Subcutaneous abdominal adipose tissue (tissue), 5 donors: ENCODE measurements around the gene EEF2K.
A peak's percentile ranks its signal among the peaks of the same experiment; 100 is the strongest.
"Not testable (repeated sequence)": the region's sequence is repeated elsewhere in the genome, so short reads cannot be mapped to it uniquely, and the experiment has no call there.

Experiments
- H3K27ac ChIP-seq: one replicate; pipeline ENCODE4 v1.7.0; 2013; ENCODE audit warnings: low read depth, mild to moderate bottlenecking, inconsistent platforms, low read length, moderate library complexity
- H3K27me3 ChIP-seq, 5 donors: one replicate each; pipeline ENCODE4 v1.7.0; 2013; ENCODE audit warnings: low read length in 5 of 5, inconsistent platforms in 1 of 5; ENCODE audit not compliant: control insufficient read depth in 5 of 5, insufficient read depth in 4 of 5
- H3K36me3 ChIP-seq, 5 donors: one replicate each; pipeline ENCODE4 v1.7.0; 2013; ENCODE audit warnings: low read length in 5 of 5; ENCODE audit not compliant: control insufficient read depth in 5 of 5, insufficient read depth in 5 of 5
- H3K4me1 ChIP-seq, 5 donors: one replicate each; pipeline ENCODE4 v1.7.0; 2013; ENCODE audit warnings: low read length in 5 of 5, mild to moderate bottlenecking in 3 of 5, moderate library complexity in 1 of 5; ENCODE audit not compliant: control insufficient read depth in 5 of 5, insufficient read depth in 5 of 5
- H3K4me3 ChIP-seq, 5 donors: one replicate each; pipeline ENCODE4 v1.7.0; 2013; ENCODE audit warnings: low read length in 5 of 5, low read depth in 1 of 5
- H3K9ac ChIP-seq, 5 donors: one replicate each; pipeline ENCODE4 v1.7.0; 2013; ENCODE audit warnings: low read length in 5 of 5, mild to moderate bottlenecking in 4 of 5, moderate library complexity in 3 of 5
- H3K9me3 ChIP-seq, 5 donors: one replicate each; pipeline ENCODE4 v1.7.0; 2013; ENCODE audit warnings: low read length in 5 of 5; ENCODE audit not compliant: control insufficient read depth in 5 of 5
- donor health status: healthy.
- donor health status: healthy.
- donor health status: healthy.
- donor health status: healthy.
- donor health status: healthy.

The EEF2K gene

DNA sequence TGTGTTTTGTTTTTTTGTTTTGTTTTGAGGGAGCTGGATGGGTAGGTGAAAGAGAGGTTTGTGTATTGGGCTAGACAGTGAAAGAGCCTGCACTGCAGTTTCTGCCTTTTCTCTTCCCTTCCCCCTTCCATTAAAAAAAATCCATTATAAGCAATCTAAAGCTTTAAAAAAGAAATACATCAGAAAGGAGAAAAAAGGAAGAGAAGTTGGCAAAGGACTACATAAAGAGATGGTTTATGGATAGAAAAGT lies 10.7 kb upstream of the EEF2K start:
- peak overlapping the region in 1 of 5 donors; percentile 72 for H3K4me3 ChIP-seq
- no peaks in the 10 kb centered on the region for H3K27me3 ChIP-seq
- H3K27ac ChIP-seq = peak overlapping the region; percentile 75
- no peaks in the 10 kb centered on the region for H3K9me3 ChIP-seq
- H3K4me1 ChIP-seq = peaks cover 4 to 53% (median 42%) of the 10 kb centered on the region in 5 donors
- no peak overlapping the region for H3K9ac ChIP-seq
- no peaks in the 10 kb centered on the region for H3K36me3 ChIP-seq

GRCh38 chr16:22195695-22196558 lies 10.2 kb upstream of the EEF2K start:
- Histone ChIP-seq H3K36me3 (no peaks in the 10 kb centered on the region), H3K4me3 (peak overlapping the region; percentile 72 to 80 (median 74)), H3K9ac (peak overlapping the region in 4 of 5 donors; percentile 60 to 74 (median 66)), H3K4me1 (peaks cover 4 to 53% (median 42%) of the 10 kb centered on the region in 5 donors), H3K9me3 (no peaks in the 10 kb centered on the region), H3K27me3 (no peaks in the 10 kb centered on the region), H3K27ac (peak overlapping the region; percentile 75)

DNA sequence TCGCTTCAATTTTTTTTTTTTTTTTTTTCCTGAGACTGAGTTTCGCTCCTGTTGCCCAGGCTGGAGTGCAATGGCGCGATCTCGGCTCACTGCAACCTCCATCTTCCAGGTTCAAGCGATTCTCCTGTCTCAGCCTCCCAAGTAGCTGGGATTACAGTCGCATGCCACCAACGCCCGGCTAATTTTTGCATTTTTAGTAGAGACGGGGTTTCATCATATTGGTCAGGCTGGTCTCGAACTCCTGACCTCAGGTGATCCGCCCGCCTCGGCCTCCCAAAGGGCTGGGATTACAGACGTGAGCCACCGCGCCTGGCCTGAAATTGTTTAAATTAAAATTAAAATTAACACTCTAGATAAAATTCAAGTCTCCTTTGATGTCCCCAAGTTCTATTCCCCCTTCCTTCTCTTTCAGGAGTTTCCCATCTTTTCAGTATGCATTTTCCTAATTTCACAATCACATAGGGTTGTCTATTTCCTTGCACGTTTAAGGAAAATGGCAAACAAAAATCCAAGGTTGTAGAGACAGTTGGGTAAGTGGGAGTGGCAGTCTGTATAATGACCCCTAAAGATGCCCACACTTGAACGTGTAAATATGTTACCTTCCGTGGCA lies 9.4 kb upstream of the EEF2K start:
- H3K36me3 ChIP-seq, H3K27me3 ChIP-seq, H3K9me3 ChIP-seq, H3K27ac ChIP-seq, H3K9ac ChIP-seq: not testable (repeated sequence)
- H3K4me3 ChIP-seq = peak overlapping the region in 4 of 5 donors; percentile 72 to 80 (median 74)
- peaks cover 2 to 49% (median 41%) of the 10 kb centered on the region in 5 donors for H3K4me1 ChIP-seq

GRCh38 chr16:22198547-22199293 lies 7.4 kb upstream of the EEF2K start:
- no peak overlapping the region for H3K4me3 ChIP-seq
- peak overlapping the region; percentile 22 for H3K27ac ChIP-seq
- peak overlapping the region in 1 of 5 donors; percentile 43 for H3K9ac ChIP-seq
- H3K36me3 ChIP-seq = no peaks in the 10 kb centered on the region
- peaks cover 0 to 28% (median 23%) of the 10 kb centered on the region in 5 donors for H3K4me1 ChIP-seq
- H3K9me3 ChIP-seq = no peaks in the 10 kb centered on the region
- H3K27me3 ChIP-seq = no peaks in the 10 kb centered on the region

- no peaks in the 10 kb centered on the region for H3K9me3 ChIP-seq
- H3K4me1 ChIP-seq = peaks cover 0 to 29% (median 22%) of the 10 kb centered on the region in 5 donors
- H3K9ac ChIP-seq = no peak overlapping the region
- no peaks in the 10 kb centered on the region for H3K36me3 ChIP-seq
- H3K27ac ChIP-seq = no peak overlapping the region
- no peaks in the 10 kb centered on the region for H3K27me3 ChIP-seq
- no peak overlapping the region for H3K4me3 ChIP-seq
Observed at GRCh38 chr16:22202261-22202637, 3.8 kb upstream of the EEF2K start.

DNA sequence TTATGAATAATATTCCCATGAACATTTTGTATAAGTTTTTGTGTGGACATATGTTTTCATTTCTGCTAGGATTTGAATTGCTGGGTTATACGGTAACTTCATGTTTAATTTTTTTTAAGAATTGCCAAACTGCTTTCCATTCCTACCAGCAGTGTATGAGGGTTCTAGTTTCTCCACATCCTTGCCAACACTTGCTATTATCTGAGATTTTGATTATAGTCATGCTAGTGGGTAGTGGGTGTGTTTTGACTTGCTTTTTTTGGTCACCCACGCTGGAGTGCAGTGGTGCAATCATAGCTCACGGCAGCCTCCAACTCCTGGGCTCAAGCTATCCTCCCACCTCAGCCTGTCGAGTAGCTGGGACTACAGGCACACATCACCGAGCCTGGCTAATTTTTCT lies 3.0 kb upstream of the EEF2K start:
- no peaks in the 10 kb centered on the region for H3K9me3 ChIP-seq
- peaks cover 3 to 37% (median 30%) of the 10 kb centered on the region in 5 donors for H3K4me1 ChIP-seq
- no peak overlapping the region for H3K4me3 ChIP-seq
- no peaks in the 10 kb centered on the region for H3K36me3 ChIP-seq
- no peaks in the 10 kb centered on the region for H3K27me3 ChIP-seq
- no peak overlapping the region for H3K27ac ChIP-seq
- H3K9ac ChIP-seq = no peak overlapping the region

GRCh38 chr16:22204091-22204655 lies 1.9 kb upstream of the EEF2K start:
- Histone ChIP-seq H3K27ac (no peak overlapping the region), H3K4me3 (no peak overlapping the region), H3K9ac (no peak overlapping the region), H3K36me3 (no peaks in the 10 kb centered on the region), H3K9me3 (no peaks in the 10 kb centered on the region), H3K27me3 (no peaks in the 10 kb centered on the region), H3K4me1 (peaks cover 3 to 41% (median 35%) of the 10 kb centered on the region in 5 donors)

DNA sequence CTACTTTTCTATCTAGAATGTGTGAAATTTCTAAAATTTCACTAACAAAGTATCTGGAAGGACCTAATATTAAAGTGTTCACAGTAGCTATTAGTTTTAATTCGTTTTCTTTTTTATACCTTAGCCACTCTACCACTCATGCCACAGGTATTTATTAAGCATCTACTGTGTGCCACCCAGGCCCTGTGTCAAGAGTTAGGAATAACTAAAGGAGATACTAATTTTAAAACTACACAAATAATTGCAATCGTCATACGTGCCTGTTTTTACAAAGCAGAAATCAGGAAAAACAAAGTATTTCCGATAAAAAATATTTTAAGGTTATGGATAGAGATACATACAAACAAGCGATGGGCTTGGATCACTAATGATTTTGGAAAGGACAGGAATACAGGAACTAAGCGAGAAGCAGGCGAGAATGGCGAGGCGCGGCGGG lies 483 bp upstream of the EEF2K start:
- Histone ChIP-seq H3K36me3 (no peaks in the 10 kb centered on the region), H3K4me3 (peak overlapping the region; percentile 61 to 93 (median 89)), H3K9ac (peak overlapping the region in 4 of 5 donors; percentile 64 to 91 (median 88)), H3K4me1 (peaks cover 5 to 50% (median 44%) of the 10 kb centered on the region in 5 donors), H3K27me3 (no peaks in the 10 kb centered on the region), H3K9me3 (peaks cover 0 to under 1% (median 0%) of the 10 kb centered on the region in 5 donors), H3K27ac (peak overlapping the region; percentile 92)

GRCh38 chr16:22206842-22207714 lies 1.0 kb downstream of the EEF2K start:
- H3K4me1 ChIP-seq = peaks cover 5 to 65% (median 58%) of the 10 kb centered on the region in 5 donors
- no peaks in the 10 kb centered on the region for H3K27me3 ChIP-seq
- peaks cover 0 to 7% (median 3%) of the 10 kb centered on the region in 5 donors for H3K9me3 ChIP-seq
- peak overlapping the region; percentile 86 to 92 (median 90) for H3K9ac ChIP-seq
- peaks cover 0 to 5% (median 0%) of the 10 kb centered on the region in 5 donors for H3K36me3 ChIP-seq
- H3K4me3 ChIP-seq = peak overlapping the region; percentile 81 to 93 (median 89)
- H3K27ac ChIP-seq = peak overlapping the region; percentile 92
